ENCODE results near the gene SFMBT1.

DNA sequence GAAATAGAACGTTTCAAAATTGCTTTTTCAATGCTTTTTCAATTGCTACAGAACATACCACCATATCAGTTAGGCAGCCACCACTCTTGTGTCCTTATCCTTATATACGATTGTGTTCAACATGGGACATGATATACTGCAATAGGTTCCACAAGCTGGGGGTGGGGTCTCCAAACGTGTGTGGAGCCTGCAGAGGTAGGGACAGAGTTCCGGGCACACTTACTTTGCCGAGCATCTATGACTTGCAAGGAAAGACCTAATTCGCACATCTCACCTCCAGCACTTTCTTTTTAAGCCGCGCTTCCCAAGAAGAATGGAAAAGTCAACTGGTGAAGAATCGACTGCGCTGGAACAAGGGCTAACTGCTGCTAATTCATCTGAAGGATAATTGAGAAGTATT, 39.6 kb upstream of the SFMBT1 start:
- TF ChIP-seq, protein P1, sequence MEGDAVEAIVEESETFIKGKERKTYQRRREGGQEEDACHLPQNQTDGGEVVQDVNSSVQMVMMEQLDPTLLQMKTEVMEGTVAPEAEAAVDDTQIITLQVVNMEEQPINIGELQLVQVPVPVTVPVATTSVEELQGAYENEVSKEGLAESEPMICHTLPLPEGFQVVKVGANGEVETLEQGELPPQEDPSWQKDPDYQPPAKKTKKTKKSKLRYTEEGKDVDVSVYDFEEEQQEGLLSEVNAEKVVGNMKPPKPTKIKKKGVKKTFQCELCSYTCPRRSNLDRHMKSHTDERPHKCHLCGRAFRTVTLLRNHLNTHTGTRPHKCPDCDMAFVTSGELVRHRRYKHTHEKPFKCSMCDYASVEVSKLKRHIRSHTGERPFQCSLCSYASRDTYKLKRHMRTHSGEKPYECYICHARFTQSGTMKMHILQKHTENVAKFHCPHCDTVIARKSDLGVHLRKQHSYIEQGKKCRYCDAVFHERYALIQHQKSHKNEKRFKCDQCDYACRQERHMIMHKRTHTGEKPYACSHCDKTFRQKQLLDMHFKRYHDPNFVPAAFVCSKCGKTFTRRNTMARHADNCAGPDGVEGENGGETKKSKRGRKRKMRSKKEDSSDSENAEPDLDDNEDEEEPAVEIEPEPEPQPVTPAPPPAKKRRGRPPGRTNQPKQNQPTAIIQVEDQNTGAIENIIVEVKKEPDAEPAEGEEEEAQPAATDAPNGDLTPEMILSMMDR (IDR thresholded peaks at IDR 0.05; ENCODE audit: low read length) = no peak
- TF ChIP-seq EZH2 (IDR thresholded peaks at IDR 0.05; ENCODE audit: borderline replicate concordance, low read length) = no peak
